Measurements from ENCODE around the gene ARHGEF3.

ARHGEF3 gene

DNA sequence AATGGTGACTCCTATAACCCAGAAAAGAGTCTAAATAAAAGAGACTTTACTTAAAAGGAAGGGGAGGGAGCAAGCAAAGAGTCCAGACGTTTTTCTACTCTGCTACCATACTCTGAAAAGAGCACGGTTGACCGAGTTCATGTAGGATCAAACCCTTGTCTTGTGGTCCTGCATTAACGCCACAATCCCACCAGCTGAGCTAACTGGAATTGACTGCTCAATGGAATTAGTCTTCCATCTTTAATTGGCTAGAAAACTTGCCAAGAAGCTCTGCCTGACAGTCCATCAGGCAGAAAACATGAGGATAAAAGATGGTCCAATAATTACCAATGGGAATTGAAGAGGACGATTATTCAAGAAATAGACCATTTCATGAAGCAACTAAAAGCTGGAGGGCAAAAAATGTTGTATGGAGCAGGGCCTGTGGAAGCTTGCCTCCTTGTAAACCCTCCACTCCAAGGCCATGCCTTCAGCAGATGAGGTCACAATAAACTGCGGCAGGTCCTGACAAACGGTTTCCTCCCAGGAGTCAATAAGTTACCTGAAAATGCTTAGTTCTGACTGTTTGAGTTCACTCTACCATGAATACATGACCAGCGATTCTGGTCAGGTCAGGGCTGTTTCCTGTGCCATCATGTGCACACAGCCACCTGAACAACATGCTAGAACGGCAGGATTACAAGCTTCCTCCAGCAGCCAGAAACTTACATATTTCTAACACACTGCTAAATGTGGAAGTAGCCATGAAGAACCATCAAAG is 35.6 kb upstream of the ARHGEF3 start:
- Histone ChIP-seq H4K20me1 (ENCODE audit: insufficient read depth, low read length) (no peaks in the 10 kb centered on the region), H3F3A (ENCODE audit: insufficient read depth, low read length) (no peaks in the 10 kb centered on the region), H3K27ac (ENCODE audit: low read length) (no peak overlapping the region), H3K79me2 (ENCODE audit: low read length) (no peaks in the 10 kb centered on the region), H3K9ac (ENCODE audit: low read length) (no peak overlapping the region), H3K27me3 (replicated peaks; ENCODE audit: insufficient read depth, low read length) (no peaks in the 10 kb centered on the region), H2AFZ (ENCODE audit: low read length) (no peak overlapping the region), H3K9me2 (replicated peaks; ENCODE audit: insufficient read depth, low read length) (no peaks in the 10 kb centered on the region), H3K4me1 (ENCODE audit: low read length) (no peaks in the 10 kb centered on the region), H3K9me3 (replicated peaks; ENCODE audit: insufficient read depth, low read length) (no peaks in the 10 kb centered on the region), H3K36me3 (replicated peaks; ENCODE audit: insufficient read depth, low read length) (no peaks in the 10 kb centered on the region), H3K4me2 (ENCODE audit: low read depth, low read length) (no peak overlapping the region), H3K4me3 (ENCODE audit: low read length) (no peak overlapping the region)
- TF ChIP-seq, protein P1, sequence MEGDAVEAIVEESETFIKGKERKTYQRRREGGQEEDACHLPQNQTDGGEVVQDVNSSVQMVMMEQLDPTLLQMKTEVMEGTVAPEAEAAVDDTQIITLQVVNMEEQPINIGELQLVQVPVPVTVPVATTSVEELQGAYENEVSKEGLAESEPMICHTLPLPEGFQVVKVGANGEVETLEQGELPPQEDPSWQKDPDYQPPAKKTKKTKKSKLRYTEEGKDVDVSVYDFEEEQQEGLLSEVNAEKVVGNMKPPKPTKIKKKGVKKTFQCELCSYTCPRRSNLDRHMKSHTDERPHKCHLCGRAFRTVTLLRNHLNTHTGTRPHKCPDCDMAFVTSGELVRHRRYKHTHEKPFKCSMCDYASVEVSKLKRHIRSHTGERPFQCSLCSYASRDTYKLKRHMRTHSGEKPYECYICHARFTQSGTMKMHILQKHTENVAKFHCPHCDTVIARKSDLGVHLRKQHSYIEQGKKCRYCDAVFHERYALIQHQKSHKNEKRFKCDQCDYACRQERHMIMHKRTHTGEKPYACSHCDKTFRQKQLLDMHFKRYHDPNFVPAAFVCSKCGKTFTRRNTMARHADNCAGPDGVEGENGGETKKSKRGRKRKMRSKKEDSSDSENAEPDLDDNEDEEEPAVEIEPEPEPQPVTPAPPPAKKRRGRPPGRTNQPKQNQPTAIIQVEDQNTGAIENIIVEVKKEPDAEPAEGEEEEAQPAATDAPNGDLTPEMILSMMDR (IDR thresholded peaks at IDR 0.05; ENCODE audit: low read length): no peak
- TF ChIP-seq EZH2phosphoT487 (IDR thresholded peaks at IDR 0.05; ENCODE audit: low read length): no peak
- no peak for TF ChIP-seq EZH2 (optimal IDR thresholded peaks at IDR 0.05; ENCODE audit: low read depth, low read length)
- DNase-seq: no peak

DNA sequence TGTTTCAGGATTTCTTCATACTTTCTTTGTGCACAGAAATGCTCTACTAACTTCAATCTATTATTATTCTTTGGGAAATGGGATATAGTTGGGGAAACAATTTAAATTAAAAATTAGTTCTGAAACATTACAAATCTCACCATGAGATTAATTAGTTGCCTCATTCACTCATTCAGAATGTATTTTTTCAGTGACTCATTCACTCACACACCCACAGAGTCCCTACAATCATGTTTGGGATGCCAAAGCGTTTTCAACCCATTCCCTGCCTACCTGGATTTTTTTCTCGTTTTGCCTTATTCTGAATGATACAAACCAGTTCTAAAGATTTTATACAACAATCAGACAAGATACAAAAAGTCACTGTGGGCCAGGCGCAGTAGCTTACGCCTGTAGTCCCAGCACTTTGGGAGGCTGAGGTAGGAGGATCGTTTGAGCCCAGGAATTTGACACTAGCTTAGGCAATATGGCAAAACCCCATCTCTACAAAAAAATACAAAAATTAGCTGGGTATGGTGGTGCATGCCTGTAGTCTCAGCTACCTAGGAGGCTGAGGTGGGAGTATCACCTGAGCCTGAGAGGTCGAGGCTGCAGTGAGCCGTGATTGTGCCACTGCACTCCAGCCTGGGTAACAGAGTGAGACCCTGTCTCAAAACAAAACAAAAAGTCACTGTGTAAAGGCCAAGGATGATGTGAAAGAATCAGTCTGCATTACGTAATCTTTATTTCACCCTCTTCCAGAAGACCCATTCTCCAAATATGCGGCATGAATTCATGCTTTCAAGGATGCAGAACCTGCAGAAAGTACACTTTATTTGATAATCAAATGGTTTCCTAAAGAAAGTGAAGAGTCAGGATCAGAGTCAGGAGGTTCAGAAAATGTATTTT is 34.8 kb upstream of the ARHGEF3 start:
- Histone ChIP-seq H3F3A (ENCODE audit: insufficient read depth, low read length) (no peaks in the 10 kb centered on the region), H2AFZ (ENCODE audit: low read length) (no peak overlapping the region), H3K27me3 (replicated peaks; ENCODE audit: insufficient read depth, low read length) (no peaks in the 10 kb centered on the region), H3K4me3 (ENCODE audit: low read length) (no peak overlapping the region), H4K20me1 (ENCODE audit: insufficient read depth, low read length) (no peaks in the 10 kb centered on the region), H3K27ac (ENCODE audit: low read length) (no peak overlapping the region), H3K9ac (ENCODE audit: low read length) (no peak overlapping the region), H3K79me2 (ENCODE audit: low read length) (no peaks in the 10 kb centered on the region), H3K4me2 (ENCODE audit: low read depth, low read length) (no peak overlapping the region), H3K36me3 (replicated peaks; ENCODE audit: insufficient read depth, low read length) (no peaks in the 10 kb centered on the region), H3K9me2 (replicated peaks; ENCODE audit: insufficient read depth, low read length) (no peaks in the 10 kb centered on the region), H3K4me1 (ENCODE audit: low read length) (no peaks in the 10 kb centered on the region), H3K9me3 (replicated peaks; ENCODE audit: insufficient read depth, low read length) (no peaks in the 10 kb centered on the region)
- TF ChIP-seq EZH2phosphoT487 (IDR thresholded peaks at IDR 0.05; ENCODE audit: low read length) (no peak), EZH2 (optimal IDR thresholded peaks at IDR 0.05; ENCODE audit: low read depth, low read length) (no peak)
- TF ChIP-seq, protein P1 (IDR thresholded peaks at IDR 0.05; ENCODE audit: low read length): no peak
- no peak for DNase-seq

DNA sequence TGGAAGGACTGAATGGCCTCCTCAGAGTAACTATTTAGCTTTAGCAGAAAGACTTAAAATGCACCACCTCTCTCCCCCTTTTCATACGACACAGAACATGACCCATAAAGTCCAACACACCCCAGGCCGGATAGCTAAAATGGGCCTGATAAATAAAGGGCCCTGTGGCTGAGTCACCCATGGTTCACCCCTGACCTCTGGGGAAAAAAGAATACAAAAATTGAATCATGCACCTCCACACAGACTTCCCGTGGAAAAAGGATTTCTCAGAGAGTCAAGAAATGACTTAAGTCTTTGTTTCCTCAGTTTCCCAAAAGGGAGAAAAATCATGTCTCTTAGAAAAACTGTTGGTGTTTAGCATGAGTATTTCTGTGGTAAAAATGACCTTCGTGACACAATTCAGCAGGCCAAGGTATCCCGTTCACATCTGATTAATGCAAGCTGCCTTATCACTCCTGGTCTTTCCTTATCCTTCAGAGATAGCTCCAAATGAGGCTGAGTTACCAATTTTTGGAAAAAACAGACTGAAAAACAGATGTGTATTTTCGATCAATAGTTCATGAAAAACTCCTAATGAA is 34.0 kb upstream of the ARHGEF3 start:
- no peaks in the 10 kb centered on the region for H3K36me3 ChIP-seq (replicated peaks; ENCODE audit: insufficient read depth, low read length)
- H3K4me2 ChIP-seq (ENCODE audit: low read depth, low read length): no peak overlapping the region
- no peak overlapping the region for H3K27ac ChIP-seq (ENCODE audit: low read length)
- H3K9ac ChIP-seq (ENCODE audit: low read length): no peak overlapping the region
- no peak for DNase-seq
- H3K9me3 ChIP-seq (replicated peaks; ENCODE audit: insufficient read depth, low read length): no peaks in the 10 kb centered on the region
- no peaks in the 10 kb centered on the region for H3K79me2 ChIP-seq (ENCODE audit: low read length)
- TF ChIP-seq EZH2 (optimal IDR thresholded peaks at IDR 0.05; ENCODE audit: low read depth, low read length): no peak
- TF ChIP-seq, protein P1 (IDR thresholded peaks at IDR 0.05; ENCODE audit: low read length): no peak
- no peak for TF ChIP-seq EZH2phosphoT487 (IDR thresholded peaks at IDR 0.05; ENCODE audit: low read length)
- no peak overlapping the region for H2AFZ ChIP-seq (ENCODE audit: low read length)
- no peaks in the 10 kb centered on the region for H3K9me2 ChIP-seq (replicated peaks; ENCODE audit: insufficient read depth, low read length)
- no peaks in the 10 kb centered on the region for H3K27me3 ChIP-seq (replicated peaks; ENCODE audit: insufficient read depth, low read length)
- no peak overlapping the region for H3K4me3 ChIP-seq (ENCODE audit: low read length)
- H3K4me1 ChIP-seq (ENCODE audit: low read length): no peaks in the 10 kb centered on the region
- H4K20me1 ChIP-seq (ENCODE audit: insufficient read depth, low read length): no peaks in the 10 kb centered on the region
- no peaks in the 10 kb centered on the region for H3F3A ChIP-seq (ENCODE audit: insufficient read depth, low read length)

Measured in MM.1S (cell line).